A549 (cell line): ENCODE measurements around the gene FLVCR2. TPM values are rescaled to one million over a fixed set of nuclear protein-coding genes. Genes with fewer than 3 reads are reported as not detected.

Experiments used
- ATAC-seq, 2 experiments: fragments of 200-7000 bp in 1 of 2; fragments of >200 bp in 1 of 2; cut with Nextera tagmentation in 1 of 2; cut with Tn5 transposase in 1 of 2; 3 replicates each; pipeline versions ENCODE4 v1.8.0 to v1.9.1; 2018 to 2020; ENCODE audit warnings: mild to moderate bottlenecking in 1 of 2, moderate library complexity in 1 of 2
- CTCF ChIA-PET: fragments of 300-600 bp; sonication (Branson Sonifier 250); formaldehyde crosslinking; extraction: SDS; loops from one replicate; lab custom pipeline; 2021; ENCODE audit warnings: antibody characterized with exemption, inconsistent platforms; lab: Yijun Ruan, JAX
- POLR2A ChIA-PET: fragments of 350-600 bp; formaldehyde crosslinking; extraction: SDS; loops from one replicate; lab custom pipeline; 2021; ENCODE audit warnings: antibody characterized with exemption, inconsistent platforms; lab: Yijun Ruan, JAX
- DNase-seq, 2 experiments: peaks; one replicate each; pipeline versions ENCODE4 v3.0.0 to v3.0.0-alpha.2; 2011 to 2016; ENCODE audit warnings: low read depth in 1 of 2, low spot score in 1 of 2
- FAIRE-seq: peaks from 2 replicates; lab custom pipeline; 2011; peaks lifted over from hg19 to GRCh38; lab: Jason Lieb, UNC
- H3K27ac ChIP-seq, 2 experiments: fragments of >200 bp; sonication (Bioruptor Twin); formaldehyde crosslinking; 3 replicates each; pipeline ENCODE4 v1.5.1; 2016 to 2017
- H3K4me1 ChIP-seq: fragments of >200 bp; sonication (Bioruptor Twin); formaldehyde crosslinking; 3 replicates; pipeline ENCODE4 v1.6.1; 2016
- H3K4me2 ChIP-seq: fragments of >200 bp; sonication (Bioruptor Twin); formaldehyde crosslinking; 3 replicates; pipeline ENCODE4 v1.6.1; 2016
- H3K4me3 ChIP-seq: fragments of >200 bp; sonication (Bioruptor Twin); formaldehyde crosslinking; 3 replicates; pipeline ENCODE4 v1.5.1; 2016
- H3K9me3 ChIP-seq: fragments of >200 bp; sonication (Bioruptor Twin); formaldehyde crosslinking; 3 replicates; pipeline ENCODE4 v1.6.1; 2016
- BCL3 ChIP-seq: fragments of >200 bp; sonication (Bioruptor Twin); formaldehyde crosslinking; IDR thresholded peaks from 3 replicates; pipeline ENCODE4 v1.6.1; 2016
- CBX8 ChIP-seq: fragments of 200-600 bp; sonication (generic); IDR thresholded peaks from 2 replicates; pipeline ENCODE4 v1.6.1; 2016
- CHD2 ChIP-seq: fragments of 150-350 bp; IDR thresholded peaks from 2 replicates; pipeline ENCODE4 v1.6.1; 2014; ENCODE audit warnings: low read length; ENCODE audit not compliant: partially characterized antibody
- CTCF ChIP-seq: fragments of >200 bp; sonication (Bioruptor Twin); formaldehyde crosslinking; IDR thresholded peaks from 3 replicates; pipeline ENCODE4 v1.5.1; 2016
- EHMT2 ChIP-seq: fragments of 200-600 bp; sonication (generic); IDR thresholded peaks from 2 replicates; pipeline ENCODE4 v1.6.1; 2016; ENCODE audit warnings: antibody characterized with exemption, low read depth, mild to moderate bottlenecking, moderate library complexity
- FOSB ChIP-seq: fragments of 250-450 bp; sonication (Bioruptor Pico); IDR thresholded peaks from 2 replicates; pipeline ENCODE4 v1.5.0; 2020; ENCODE audit warnings: mild to moderate bottlenecking, moderate library complexity
- FOXS1 ChIP-seq: fragments of 250-450 bp; sonication (Bioruptor Pico); IDR thresholded peaks from 2 replicates; pipeline ENCODE4 v1.5.0; 2020; ENCODE audit warnings: mild to moderate bottlenecking, moderate library complexity
- GATA3 ChIP-seq: IDR thresholded peaks from 2 replicates; pipeline ENCODE4 v1.6.1; 2012; ENCODE audit warnings: borderline replicate concordance
- HDAC2 ChIP-seq: fragments of 200-600 bp; sonication (generic); IDR thresholded peaks from 2 replicates; pipeline ENCODE4 v1.6.1; 2016
- HOXB13 ChIP-seq: fragments of 250-450 bp; sonication (Bioruptor Pico); IDR thresholded peaks from 2 replicates; pipeline ENCODE4 v1.5.0; 2020; ENCODE audit warnings: low read depth, mild to moderate bottlenecking, moderate library complexity
- MAX ChIP-seq: IDR thresholded peaks from 2 replicates; pipeline ENCODE4 v1.6.1; 2012
- NR3C1 ChIP-seq: fragments of >200 bp; sonication (Bioruptor Twin); formaldehyde crosslinking; IDR thresholded peaks from 3 replicates; pipeline ENCODE4 v1.6.1; 2017
- POLR2AphosphoS2 ChIP-seq: conservative IDR thresholded peaks from 2 replicates; pipeline ENCODE4 v1.6.1; 2012; ENCODE audit warnings: low read length, improper control_type of control experiment, inconsistent platforms
- RARB ChIP-seq: fragments of 250-450 bp; sonication (Bioruptor Pico); IDR thresholded peaks from 2 replicates; pipeline ENCODE4 v1.8.0; 2021; ENCODE audit warnings: mild to moderate bottlenecking, moderate library complexity
- REST ChIP-seq: fragments of 200-600 bp; sonication (generic); IDR thresholded peaks from 2 replicates; pipeline ENCODE4 v1.6.1; 2016; ENCODE audit warnings: antibody characterized with exemption, mild to moderate bottlenecking, moderate library complexity
- RFX5 ChIP-seq: fragments of 450-650 bp; IDR thresholded peaks from 2 replicates; pipeline ENCODE4 v1.7.1; 2014; ENCODE audit warnings: antibody characterized with exemption, mild to moderate bottlenecking, moderate library complexity
- RNF2 ChIP-seq: fragments of 200-600 bp; sonication (generic); IDR thresholded peaks from 2 replicates; pipeline ENCODE4 v1.6.1; 2016; ENCODE audit warnings: low read depth, mild to moderate bottlenecking, antibody characterized with exemption, moderate library complexity, borderline replicate concordance
- TP53 ChIP-seq: fragments of 250-450 bp; sonication (Bioruptor Pico); IDR thresholded peaks from 2 replicates; pipeline ENCODE4 v1.5.0; 2021; ENCODE audit warnings: mild to moderate bottlenecking, moderate library complexity
- WGBS: methylation state at CpG from one replicate; pipeline ENCODE4 v1.1.6; 2017; ENCODE audit errors: missing lambda C conversion rate; 5-methylcytosine and 5-hydroxymethylcytosine counted together
- polyA plus RNA-seq, 4 experiments: library from polyadenylated mRNA; depleted of rRNA in 3 of 4; stranded (reverse); fragments of >200 nt; fragmentation: RNase III in 1 of 4; extraction: RNeasy Plus Mini Kit Qiagen cat#74134 plus additional on column Dnase treatment in 1 of 4; gene quantifications; 2 replicates in 3 of 4; 3 replicates in 1 of 4; pipeline ENCODE4 v1.2.3, GENCODE V29; 2011 to 2017
- TF ChIP-seq, protein P1 (sequence below): fragments of 150-350 bp; IDR thresholded peaks from 2 replicates; pipeline ENCODE4 v1.6.1; 2014; ENCODE audit warnings: low read depth, mild to moderate bottlenecking, low read length
- TF ChIP-seq, protein P2 (sequence below): IDR thresholded peaks from 2 replicates; pipeline ENCODE4 v1.6.1; 2012; ENCODE audit warnings: low read depth, borderline replicate concordance
- TF ChIP-seq, protein P3 (sequence below): fragments of 250-450 bp; sonication (Bioruptor Pico); IDR thresholded peaks from 2 replicates; pipeline ENCODE4 v1.5.0; 2020; ENCODE audit warnings: low read depth, mild to moderate bottlenecking, moderate library complexity
- TF ChIP-seq, protein P4 (sequence below): IDR thresholded peaks from 2 replicates; pipeline ENCODE4 v1.6.1; 2012

Gene FLVCR2
- polyA plus RNA-seq, 2 of the 4 experiments (the other 2 are of a cell fraction), result 3.8 to 3.9 TPM

DNA sequence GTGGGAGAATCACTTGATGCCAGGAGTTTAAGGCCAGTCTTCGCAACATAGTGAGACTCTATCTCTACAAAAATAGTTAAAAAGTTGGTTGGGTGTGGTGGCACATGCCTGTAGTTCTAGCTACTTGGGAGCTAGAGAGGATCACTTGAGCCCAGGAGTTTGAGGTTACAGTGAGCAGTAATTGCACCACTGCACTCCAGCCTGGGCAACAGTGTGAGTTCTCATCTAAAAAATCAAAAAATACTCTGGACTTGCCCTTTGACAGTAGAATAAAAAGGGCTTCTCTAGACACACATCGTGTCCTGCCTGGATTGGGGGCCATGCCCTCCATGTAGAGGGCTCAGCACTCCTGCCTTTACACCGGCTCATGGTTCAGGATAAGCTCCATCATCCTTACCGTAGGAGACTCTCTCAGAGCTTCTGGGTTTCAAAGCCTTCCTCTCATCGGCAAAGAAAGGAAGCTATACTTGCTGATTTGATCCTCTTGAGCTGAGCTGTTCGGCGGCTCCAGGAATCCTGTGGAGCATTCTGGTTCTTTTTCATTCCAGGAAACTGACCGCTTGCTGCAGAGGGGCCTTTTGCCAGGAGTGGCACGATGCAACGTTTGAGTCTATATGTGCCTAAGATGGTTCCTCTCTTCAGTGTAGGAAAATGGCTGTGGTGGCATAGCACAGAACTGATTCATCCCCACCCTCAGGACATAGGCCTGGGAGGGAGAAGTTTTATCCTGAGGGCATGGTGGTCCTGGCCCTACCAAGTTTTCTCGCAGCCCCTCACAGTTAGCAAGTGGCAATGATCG lies 29.6 kb downstream of the FLVCR2 start:
- Histone ChIP-seq H3K27ac (no peak overlapping the region), H3K9me3 (peaks cover 36% of the 10 kb centered on the region), H3K4me2 (no peak overlapping the region), H3K4me3 (no peak overlapping the region), H3K4me1 (peaks cover 3% of the 10 kb centered on the region; the same call in 2 of the 3 replicates)
- TF ChIP-seq HOXB13 (no peak), RFX5 (no peak)
- TF ChIP-seq, protein P1, sequence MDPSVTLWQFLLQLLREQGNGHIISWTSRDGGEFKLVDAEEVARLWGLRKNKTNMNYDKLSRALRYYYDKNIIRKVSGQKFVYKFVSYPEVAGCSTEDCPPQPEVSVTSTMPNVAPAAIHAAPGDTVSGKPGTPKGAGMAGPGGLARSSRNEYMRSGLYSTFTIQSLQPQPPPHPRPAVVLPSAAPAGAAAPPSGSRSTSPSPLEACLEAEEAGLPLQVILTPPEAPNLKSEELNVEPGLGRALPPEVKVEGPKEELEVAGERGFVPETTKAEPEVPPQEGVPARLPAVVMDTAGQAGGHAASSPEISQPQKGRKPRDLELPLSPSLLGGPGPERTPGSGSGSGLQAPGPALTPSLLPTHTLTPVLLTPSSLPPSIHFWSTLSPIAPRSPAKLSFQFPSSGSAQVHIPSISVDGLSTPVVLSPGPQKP, result no peak
- TF ChIP-seq, protein P2, sequence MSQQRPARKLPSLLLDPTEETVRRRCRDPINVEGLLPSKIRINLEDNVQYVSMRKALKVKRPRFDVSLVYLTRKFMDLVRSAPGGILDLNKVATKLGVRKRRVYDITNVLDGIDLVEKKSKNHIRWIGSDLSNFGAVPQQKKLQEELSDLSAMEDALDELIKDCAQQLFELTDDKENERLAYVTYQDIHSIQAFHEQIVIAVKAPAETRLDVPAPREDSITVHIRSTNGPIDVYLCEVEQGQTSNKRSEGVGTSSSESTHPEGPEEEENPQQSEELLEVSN, result no peak
- ATAC-seq (no peak), FAIRE-seq (no peak), DNase-seq (no peak)
- ChIA-PET CTCF (interaction anchor here (1.0 to 3.5 kb wide), 3 partner anchors 11 to 46 kb away, joined by 4 to 19 read pairs (median 5); no protein-coding TSS in a partner anchor), POLR2A (no interaction called here)
- 55% methylated on average over 12 of the region's 12 CpGs for WGBS

- Histone ChIP-seq H3K4me2 (no peak overlapping the region), H3K9me3 (peaks cover 36% of the 10 kb centered on the region), H3K4me1 (peaks cover 3% of the 10 kb centered on the region; the same call in 1 of the 3 replicates), H3K27ac (no peak overlapping the region), H3K4me3 (no peak overlapping the region)
- CTCF ChIA-PET, result interaction anchor here (0.9 to 3.5 kb wide), 3 partner anchors 12 to 45 kb away, joined by 3 to 19 read pairs (median 5); no protein-coding TSS in a partner anchor
- POLR2A ChIA-PET, result no interaction called here
- ATAC-seq, result no peak
- 63% methylated on average over 4 of the region's 4 CpGs for WGBS
- FAIRE-seq, result no peak
- TF ChIP-seq CTCF, result no peak
- TF ChIP-seq CHD2, result no peak
- TF ChIP-seq RARB (CRISPR knock-in tag), result no peak
- TF ChIP-seq TP53 (CRISPR knock-in tag), result no peak
- no peak for TF ChIP-seq POLR2AphosphoS2
- TF ChIP-seq BCL3, result no peak
- TF ChIP-seq, protein P3, sequence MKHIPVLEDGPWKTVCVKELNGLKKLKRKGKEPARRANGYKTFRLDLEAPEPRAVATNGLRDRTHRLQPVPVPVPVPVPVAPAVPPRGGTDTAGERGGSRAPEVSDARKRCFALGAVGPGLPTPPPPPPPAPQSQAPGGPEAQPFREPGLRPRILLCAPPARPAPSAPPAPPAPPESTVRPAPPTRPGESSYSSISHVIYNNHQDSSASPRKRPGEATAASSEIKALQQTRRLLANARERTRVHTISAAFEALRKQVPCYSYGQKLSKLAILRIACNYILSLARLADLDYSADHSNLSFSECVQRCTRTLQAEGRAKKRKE (CRISPR knock-in tag), result no peak
- no peak for TF ChIP-seq RNF2
- TF ChIP-seq FOSB (CRISPR knock-in tag), result no peak
- TF ChIP-seq, protein P4, sequence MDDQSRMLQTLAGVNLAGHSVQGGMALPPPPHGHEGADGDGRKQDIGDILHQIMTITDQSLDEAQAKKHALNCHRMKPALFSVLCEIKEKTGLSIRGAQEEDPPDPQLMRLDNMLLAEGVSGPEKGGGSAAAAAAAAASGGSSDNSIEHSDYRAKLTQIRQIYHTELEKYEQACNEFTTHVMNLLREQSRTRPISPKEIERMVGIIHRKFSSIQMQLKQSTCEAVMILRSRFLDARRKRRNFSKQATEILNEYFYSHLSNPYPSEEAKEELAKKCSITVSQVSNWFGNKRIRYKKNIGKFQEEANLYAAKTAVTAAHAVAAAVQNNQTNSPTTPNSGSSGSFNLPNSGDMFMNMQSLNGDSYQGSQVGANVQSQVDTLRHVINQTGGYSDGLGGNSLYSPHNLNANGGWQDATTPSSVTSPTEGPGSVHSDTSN, result no peak
- no peak for TF ChIP-seq REST
- no peak for TF ChIP-seq CBX8
- no peak for TF ChIP-seq HDAC2
- no peak for TF ChIP-seq EHMT2
- TF ChIP-seq NR3C1, result no peak
- no peak for TF ChIP-seq GATA3
- TF ChIP-seq MAX, result no peak
- no peak for TF ChIP-seq FOXS1 (CRISPR knock-in tag)
- DNase-seq, result no peak
Observed at GRCh38 chr14:75609116-75609515, 30.7 kb downstream of the FLVCR2 start.
